ENCODE results near the gene FLT1.

- no peak for TF ChIP-seq CTCF (IDR thresholded peaks at IDR 0.05)
- TF ChIP-seq POLR2AphosphoS5 (IDR thresholded peaks at IDR 0.05), result no peak
- TF ChIP-seq POLR2A (IDR thresholded peaks at IDR 0.05), result no peak
These were observed 141.2 kb downstream of the FLT1 start for GRCh38 chr13:28353679-28354078.
